Common myeloid progenitor, CD34-positive (primary cell): ENCODE results near the gene CLMP.
"Not testable (repeated sequence)": the region's sequence is repeated elsewhere in the genome, so short reads cannot be mapped to it uniquely, and the experiment has no call there.

ENCODE experiments used
- CTCF ChIA-PET: fragments of 350-600 bp; sonication (Branson Sonifier 250); formaldehyde crosslinking; loops from one replicate; lab custom pipeline; 2021; ENCODE audit warnings: antibody characterized with exemption; lab: Charles Lee
- POLR2A ChIA-PET: fragments of 350-600 bp; sonication (Branson Sonifier 250); formaldehyde crosslinking; loops from one replicate; lab custom pipeline; 2021; ENCODE audit warnings: antibody characterized with exemption; lab: Charles Lee
- DNase-seq, 3 donors: peaks; one replicate each; pipeline versions ENCODE4 v3.0.0 to v3.0.0-alpha.2; 2013
- H3K27ac ChIP-seq, 2 experiments: 1 replicate in 1 of 2; 2 replicates in 1 of 2; pipeline ENCODE4 v1.7.0; 2013; ENCODE audit warnings: inconsistent platforms in 2 of 2, low read length in 2 of 2, mild to moderate bottlenecking in 2 of 2, low read depth in 1 of 2, moderate library complexity in 1 of 2; ENCODE audit not compliant: severe bottlenecking in 2 of 2, insufficient read depth in 1 of 2, poor library complexity in 1 of 2
- H3K27me3 ChIP-seq, 5 experiments: replicated peaks in 2 of 5; 1 replicate in 3 of 5; 2 replicates in 2 of 5; pipeline versions ENCODE4 v1.6.1 to v1.7.0; 2013; ENCODE audit warnings: low read length in 4 of 5, mild to moderate bottlenecking in 2 of 5, moderate library complexity in 2 of 5, inconsistent platforms in 1 of 5; ENCODE audit not compliant: insufficient read depth in 5 of 5, control insufficient read depth in 4 of 5
- H3K36me3 ChIP-seq, 4 experiments: 1 replicate in 2 of 4; 2 replicates in 2 of 4; pipeline versions ENCODE4 v1.6.1 to v1.7.0; 2013; ENCODE audit warnings: low read length in 3 of 4, control low read depth in 1 of 4, mild to moderate bottlenecking in 1 of 4; ENCODE audit not compliant: control insufficient read depth in 4 of 4, insufficient read depth in 4 of 4
- H3K4me1 ChIP-seq, 4 experiments: 1 replicate in 3 of 4; 2 replicates in 1 of 4; pipeline versions ENCODE4 v1.6.1 to v1.7.1; 2013; ENCODE audit warnings: low read length in 3 of 4, mild to moderate bottlenecking in 3 of 4, control low read depth in 1 of 4, inconsistent platforms in 1 of 4, moderate library complexity in 1 of 4; ENCODE audit not compliant: control insufficient read depth in 4 of 4, insufficient read depth in 4 of 4; ENCODE audit errors: control extremely low read depth in 1 of 4
- H3K4me3 ChIP-seq, 7 experiments: 1 replicate in 4 of 7; 2 replicates in 3 of 7; pipeline versions ENCODE4 v1.5.1 to v1.7.0; 2013; ENCODE audit warnings: mild to moderate bottlenecking in 7 of 7, low read length in 6 of 7, moderate library complexity in 6 of 7, inconsistent platforms in 2 of 7, low read depth in 2 of 7, control low read depth in 1 of 7; ENCODE audit not compliant: insufficient read depth in 4 of 7, control insufficient read depth in 1 of 7; ENCODE audit errors: extremely low read depth in 1 of 7
- H3K9me3 ChIP-seq, 5 experiments: 1 replicate in 4 of 5; 2 replicates in 1 of 5; pipeline versions ENCODE4 v1.6.1 to v1.7.1; 2013; ENCODE audit warnings: low read length in 4 of 5, mild to moderate bottlenecking in 2 of 5, inconsistent platforms in 1 of 5, low read depth in 1 of 5, moderate library complexity in 1 of 5; ENCODE audit not compliant: control insufficient read depth in 4 of 5, insufficient read depth in 2 of 5; ENCODE audit errors: control extremely low read depth in 1 of 5
- WGBS: methylation state at CpG from one replicate; pipeline ENCODE4 v1.1.5; 2013; ENCODE audit not compliant: insufficient coverage; 5-methylcytosine and 5-hydroxymethylcytosine counted together

Gene CLMP

DNA sequence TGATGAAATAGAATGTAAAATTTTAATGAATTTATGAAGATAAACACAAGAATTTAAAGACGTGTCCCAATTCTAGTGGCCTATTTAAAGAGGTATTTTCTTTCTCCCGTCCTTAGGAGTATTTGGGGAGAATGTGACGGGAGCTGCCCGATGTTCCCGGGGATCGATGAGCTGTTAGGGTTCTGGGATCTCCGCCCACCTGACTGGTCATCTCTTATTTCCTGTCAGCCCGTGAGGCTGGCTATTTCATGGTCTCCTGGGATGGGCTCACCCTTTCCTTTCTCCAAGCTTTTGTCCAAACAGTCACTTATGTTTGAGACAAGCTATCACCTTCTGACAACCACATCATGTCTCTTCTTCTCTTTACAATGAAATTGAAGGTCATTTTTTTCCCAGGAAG, 16.9 kb upstream of the CLMP start:
- Histone ChIP-seq H3K27me3 (peaks cover 3 to 29% (median 8%) of the 10 kb centered on the region in 5 experiments), H3K4me3 (no peak overlapping the region), H3K27ac (no peak overlapping the region), H3K9me3 (no peaks in the 10 kb centered on the region), H3K4me1 (no peaks in the 10 kb centered on the region), H3K36me3 (no peaks in the 10 kb centered on the region)
- CTCF ChIA-PET: interaction anchor here (1.0 kb wide), 1 partner anchor 35 kb away, joined by 4 read pairs; no protein-coding TSS in a partner anchor
- no peak for DNase-seq
- 71% methylated on average over 8 of the region's 8 CpGs for WGBS
- POLR2A ChIA-PET: no interaction called here

DNA sequence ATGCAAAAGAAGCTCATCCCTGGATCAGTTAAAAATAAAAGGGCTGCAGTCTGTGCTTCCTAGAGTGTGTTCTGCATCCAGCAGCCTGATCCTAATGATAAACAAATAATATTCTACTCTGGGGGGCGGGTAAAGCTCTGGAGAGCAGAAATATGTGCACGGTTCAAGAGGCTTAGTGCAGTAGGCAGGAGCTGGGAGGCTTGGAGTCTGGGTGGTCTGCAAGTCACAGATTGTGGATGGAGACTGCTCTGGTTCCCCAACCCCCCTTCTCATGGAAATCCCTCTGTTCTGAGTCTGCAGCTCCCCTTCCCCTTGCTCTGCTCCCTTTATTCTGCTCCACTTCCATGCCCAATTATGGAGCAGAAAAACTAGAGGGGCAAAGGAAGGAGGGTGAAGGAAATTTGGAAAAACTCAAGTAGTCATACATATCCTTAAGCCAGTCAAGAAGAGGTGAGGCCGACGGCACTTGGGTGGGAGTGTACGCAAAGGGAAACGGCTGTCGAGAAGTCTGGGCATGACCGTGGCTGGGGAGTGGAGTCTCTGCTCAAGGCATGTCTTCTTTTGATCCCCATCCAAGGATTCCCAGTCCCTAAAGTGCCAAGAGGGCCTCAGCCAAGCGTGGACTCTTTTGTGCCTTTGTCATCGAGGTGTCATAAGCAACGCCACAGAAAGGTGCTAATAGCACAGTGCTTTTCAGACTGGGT, 16.3 kb upstream of the CLMP start:
- Histone ChIP-seq H3K36me3 (no peaks in the 10 kb centered on the region), H3K4me1 (no peaks in the 10 kb centered on the region), H3K27ac (no peak overlapping the region), H3K27me3 (peaks cover 3 to 32% (median 8%) of the 10 kb centered on the region in 5 experiments), H3K4me3 (no peak overlapping the region), H3K9me3 (no peaks in the 10 kb centered on the region)
- DNase-seq: no peak
- ChIA-PET CTCF (interaction anchor here (1.0 kb wide), 1 partner anchor 36 kb away, joined by 4 read pairs; no protein-coding TSS in a partner anchor), POLR2A (no interaction called here)
- 70% methylated on average over 10 of the region's 11 CpGs for WGBS

GRCh38 chr11:123209591-123209990, 14.5 kb upstream of the CLMP start:
- Histone ChIP-seq H3K27ac (no peak overlapping the region), H3K27me3 (peaks cover 3 to 32% (median 8%) of the 10 kb centered on the region in 5 experiments), H3K4me1 (no peaks in the 10 kb centered on the region), H3K9me3 (no peaks in the 10 kb centered on the region), H3K36me3 (no peaks in the 10 kb centered on the region), H3K4me3 (no peak overlapping the region)
- WGBS: 94% methylated on average over 2 of the region's 4 CpGs
- no peak for DNase-seq
- CTCF ChIA-PET: no interaction called here
- POLR2A ChIA-PET: no interaction called here

- Histone ChIP-seq H3K9me3 (no peaks in the 10 kb centered on the region), H3K36me3 (no peaks in the 10 kb centered on the region), H3K4me3 (no peak overlapping the region), H3K27me3 (peaks cover 3 to 32% (median 9%) of the 10 kb centered on the region in 5 experiments), H3K27ac (no peak overlapping the region), H3K4me1 (peaks cover 0 to 2% (median 0%) of the 10 kb centered on the region in 4 experiments)
- DNase-seq: no peak
- 84% methylated on average over 9 of the region's 10 CpGs for WGBS
- ChIA-PET POLR2A (no interaction called here), CTCF (no interaction called here)
Measured at GRCh38 chr11:123206791-123207434, 11.9 kb upstream of the CLMP start.

DNA sequence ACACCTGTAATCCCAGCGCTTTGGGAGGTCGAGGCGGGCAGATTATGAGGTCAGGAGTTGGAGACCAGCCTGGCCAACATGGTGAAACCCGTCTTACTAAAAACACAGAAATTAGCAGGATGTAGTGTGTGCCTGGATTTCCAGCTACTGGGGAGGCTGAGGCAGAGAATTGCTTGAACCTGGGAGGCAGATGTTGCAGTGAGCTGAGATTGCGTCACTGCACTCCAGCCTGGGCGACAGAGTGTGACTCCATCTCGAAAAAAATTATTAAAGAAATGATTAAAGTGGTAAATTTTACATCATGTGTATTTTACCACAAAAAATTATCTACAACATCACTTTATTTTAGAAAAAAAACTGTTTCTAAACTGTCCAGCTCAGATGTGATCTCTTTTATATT, 11.0 kb upstream of the CLMP start:
- 94% methylated on average over 3 of the region's 7 CpGs for WGBS
- DNase-seq, H3K36me3 ChIP-seq, H3K4me3 ChIP-seq, H3K4me1 ChIP-seq, POLR2A ChIA-PET, H3K27ac ChIP-seq, H3K9me3 ChIP-seq: not testable (repeated sequence)
- peaks cover 0 to 25% (median 5%) of the 10 kb centered on the region in 5 experiments for H3K27me3 ChIP-seq
- CTCF ChIA-PET: interaction anchor here (0.8 kb wide), 1 partner anchor 28 kb away, joined by 3 read pairs; no protein-coding TSS in a partner anchor

DNA sequence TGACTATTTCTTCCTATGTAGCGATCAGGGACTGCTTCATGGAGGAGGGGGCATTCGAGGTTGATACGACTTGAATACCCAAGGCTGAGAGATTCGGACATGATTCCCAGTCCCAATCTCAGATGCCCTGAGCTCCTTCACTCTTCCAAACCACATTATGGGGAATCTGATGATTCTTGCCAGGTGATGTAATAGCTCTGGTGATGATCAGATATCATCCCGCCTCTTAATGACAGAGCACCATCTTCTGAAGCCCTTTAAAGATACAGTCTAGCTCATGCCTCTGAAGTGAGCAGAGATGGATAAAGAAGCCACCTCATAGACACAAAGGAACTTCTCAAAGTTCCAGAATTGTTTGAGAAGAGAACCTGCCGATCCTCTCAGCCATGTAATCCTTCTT, 8.9 kb upstream of the CLMP start:
- POLR2A ChIA-PET: no interaction called here
- CTCF ChIA-PET: interaction anchor here (1.0 kb wide), 2 partner anchors 48 to 94 kb away, joined by 3 to 4 read pairs; no protein-coding TSS in a partner anchor
- Histone ChIP-seq H3K27ac (no peak overlapping the region), H3K36me3 (no peaks in the 10 kb centered on the region), H3K4me1 (peaks cover 0 to 4% (median 0%) of the 10 kb centered on the region in 4 experiments), H3K9me3 (no peaks in the 10 kb centered on the region), H3K27me3 (peaks cover 0 to 28% (median 6%) of the 10 kb centered on the region in 5 experiments), H3K4me3 (no peak overlapping the region)
- WGBS: 98% methylated on average over 5 of the region's 6 CpGs
- no peak for DNase-seq

DNA sequence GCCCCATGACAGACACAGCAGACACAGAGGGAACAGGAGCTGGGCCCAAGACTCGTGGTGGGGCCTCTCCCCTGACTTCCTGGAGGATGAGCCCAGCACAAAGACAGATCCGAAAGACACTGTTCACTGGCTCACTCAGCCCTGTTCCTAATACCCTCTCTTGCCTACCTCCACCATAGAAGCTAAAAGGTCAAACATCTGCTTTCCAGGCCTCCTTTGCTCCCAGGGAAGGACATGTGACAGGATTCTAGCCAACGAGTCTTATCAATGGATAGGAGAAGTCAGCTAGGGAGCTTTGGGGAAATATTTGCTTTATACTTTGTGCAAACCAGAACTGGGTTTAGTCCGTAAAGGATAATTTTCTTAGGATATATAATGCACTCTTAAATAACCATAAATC, 8.4 kb upstream of the CLMP start:
- no peak for DNase-seq
- H3K9me3 ChIP-seq: no peaks in the 10 kb centered on the region
- H3K4me3 ChIP-seq: no peak overlapping the region
- no peak overlapping the region for H3K27ac ChIP-seq
- ChIA-PET POLR2A (no interaction called here), CTCF (interaction anchor here (1.0 kb wide), 2 partner anchors 49 to 93 kb away, joined by 3 to 4 read pairs; no protein-coding TSS in a partner anchor)
- H3K27me3 ChIP-seq: peaks cover 0 to 29% (median 10%) of the 10 kb centered on the region in 5 experiments
- no peaks in the 10 kb centered on the region for H3K36me3 ChIP-seq
- peaks cover 0 to 4% (median 0%) of the 10 kb centered on the region in 4 experiments for H3K4me1 ChIP-seq
- 79% methylated on average over 2 of the region's 4 CpGs for WGBS
